ENCODE measurements around the gene CST9.

DNA sequence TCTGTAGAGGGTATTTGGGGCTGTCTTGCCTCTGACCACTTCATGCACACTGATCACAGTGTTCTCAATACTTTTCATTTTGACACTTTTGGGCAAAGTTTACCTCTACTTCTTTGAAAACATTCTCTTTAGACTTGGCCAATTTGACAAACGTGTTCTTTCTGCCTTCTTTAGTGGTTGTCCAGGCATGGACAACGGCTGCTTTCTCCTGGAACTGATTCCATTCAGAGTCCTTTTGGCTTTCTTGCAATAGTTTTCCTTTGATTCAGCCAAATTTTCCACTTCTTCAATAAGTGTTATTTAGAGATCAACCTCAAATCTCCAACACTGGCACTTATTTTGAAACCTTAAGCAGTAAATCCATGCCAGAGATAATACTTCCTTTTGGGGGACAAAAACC is 6.7 kb upstream of the CST9 start:
- TF ChIP-seq YY1 (IDR thresholded peaks at IDR 0.05; ENCODE audit: insufficient read depth, insufficient read length): no peak
- TF ChIP-seq ZNF274 (IDR thresholded peaks at IDR 0.05; ENCODE audit: low read depth, low read length): no peak
- no peak for TF ChIP-seq SUZ12 (IDR thresholded peaks at IDR 0.05; ENCODE audit: extremely low read depth, insufficient read depth, insufficient read length)

Data from NT2/D1 (cell line).